ENCODE data around the gene OGN. TPM values are rescaled to one million over a fixed set of nuclear protein-coding genes. Genes with fewer than 3 reads are reported as not detected.

The OGN gene
- total RNA-seq, 2 experiments from 2014 or later = not detected

GRCh38 chr9:92373167-92373566 lies 31.2 kb downstream of the OGN start:
- ChIA-PET CTCF (no interaction called here), POLR2A (no interaction called here)
- Mint-ChIP-seq H3K27me3 (ENCODE audit: low read depth) (no peaks in the 10 kb centered on the region), H3K4me1 (ENCODE audit: low read depth) (peaks cover 3% of the 10 kb centered on the region), H3K27ac (no peak overlapping the region), H3K9me3 (ENCODE audit: insufficient read depth) (peaks cover 14% of the 10 kb centered on the region), H3K36me3 (ENCODE audit: low read depth) (peaks cover 45% of the 10 kb centered on the region), H3K4me3 (no peak overlapping the region)
- no peak for ATAC-seq
- no peak for DNase-seq

GRCh38 chr9:92369075-92369474 lies 35.3 kb downstream of the OGN start:
- Mint-ChIP-seq H3K27ac (no peak overlapping the region), H3K4me1 (ENCODE audit: low read depth) (peaks cover 3% of the 10 kb centered on the region), H3K9me3 (ENCODE audit: insufficient read depth) (peaks cover 9% of the 10 kb centered on the region), H3K4me3 (no peak overlapping the region), H3K36me3 (ENCODE audit: low read depth) (peaks cover 34% of the 10 kb centered on the region), H3K27me3 (ENCODE audit: low read depth) (no peaks in the 10 kb centered on the region)
- ChIA-PET CTCF (no interaction called here), POLR2A (no interaction called here)
- no peak for DNase-seq
- ATAC-seq = no peak

- POLR2A ChIA-PET = no interaction called here
- H3K36me3 Mint-ChIP-seq (ENCODE audit: low read depth) = peaks cover 37% of the 10 kb centered on the region
These were observed 44.3 kb downstream of the OGN start for GRCh38 chr9:92360083-92360482.

GRCh38 chr9:92359394-92359995 lies 44.9 kb downstream of the OGN start:
- peaks cover 10% of the 10 kb centered on the region for H3K4me1 Mint-ChIP-seq (ENCODE audit: low read depth)
- H3K27me3 Mint-ChIP-seq (ENCODE audit: low read depth) = no peaks in the 10 kb centered on the region
- H3K27ac Mint-ChIP-seq = no peak overlapping the region
- H3K36me3 Mint-ChIP-seq (ENCODE audit: low read depth) = peaks cover 41% of the 10 kb centered on the region
- no peak for ATAC-seq
- peaks cover 17% of the 10 kb centered on the region for H3K9me3 Mint-ChIP-seq (ENCODE audit: insufficient read depth)
- POLR2A ChIA-PET = no interaction called here
- CTCF ChIA-PET = interaction anchor here (1.0 kb wide), 1 partner anchor 221 kb away, joined by 3 read pairs; no protein-coding TSS in a partner anchor
- H3K4me3 Mint-ChIP-seq = no peak overlapping the region
- DNase-seq = no peak

More at GRCh38 chr9:92360083-92360482, 44.3 kb downstream of the OGN start:
- Mint-ChIP-seq H3K27ac (no peak overlapping the region), H3K4me3 (no peak overlapping the region), H3K27me3 (ENCODE audit: low read depth) (no peaks in the 10 kb centered on the region), H3K4me1 (ENCODE audit: low read depth) (peaks cover 10% of the 10 kb centered on the region), H3K9me3 (ENCODE audit: insufficient read depth) (peaks cover 17% of the 10 kb centered on the region)
- ATAC-seq (no peak), DNase-seq (no peak)
- CTCF ChIA-PET = interaction anchor here (1.0 kb wide), 1 partner anchor 222 kb away, joined by 3 read pairs; no protein-coding TSS in a partner anchor

GRCh38 chr9:92353051-92353450 lies 51.3 kb downstream of the OGN start:
- DNase-seq (no peak), ATAC-seq (no peak)
- no peak overlapping the region for H3K27ac Mint-ChIP-seq
- H3K4me1 Mint-ChIP-seq (ENCODE audit: low read depth) = no peaks in the 10 kb centered on the region
- H3K4me3 Mint-ChIP-seq = no peak overlapping the region
- ChIA-PET POLR2A (no interaction called here), CTCF (no interaction called here)
- H3K27me3 Mint-ChIP-seq (ENCODE audit: low read depth) = no peaks in the 10 kb centered on the region
- peaks cover 17% of the 10 kb centered on the region for H3K9me3 Mint-ChIP-seq (ENCODE audit: insufficient read depth)
- peaks cover 52% of the 10 kb centered on the region for H3K36me3 Mint-ChIP-seq (ENCODE audit: low read depth)

- Mint-ChIP-seq H3K4me1 (ENCODE audit: low read depth) (no peaks in the 10 kb centered on the region), H3K9me3 (ENCODE audit: insufficient read depth) (no peaks in the 10 kb centered on the region), H3K27me3 (ENCODE audit: low read depth) (no peaks in the 10 kb centered on the region), H3K36me3 (ENCODE audit: low read depth) (peaks cover 51% of the 10 kb centered on the region), H3K4me3 (no peak overlapping the region), H3K27ac (no peak overlapping the region)
- ChIA-PET POLR2A (interaction anchor here (1.0 kb wide), 1 partner anchor 25 kb away, joined by 3 read pairs; the partner anchor contains the start of genes CENPP and NOL8), CTCF (no interaction called here)
- DNase-seq (no peak), ATAC-seq (no peak)
These were observed 53.6 kb downstream of the OGN start for GRCh38 chr9:92350740-92351133.

- ChIA-PET CTCF (no interaction called here), POLR2A (interaction anchor here (1.0 kb wide), 1 partner anchor 24 kb away, joined by 3 read pairs; the partner anchor contains the start of genes CENPP and NOL8)
- ATAC-seq (no peak), DNase-seq (no peak)
- Mint-ChIP-seq H3K36me3 (ENCODE audit: low read depth) (peaks cover 51% of the 10 kb centered on the region), H3K27me3 (ENCODE audit: low read depth) (no peaks in the 10 kb centered on the region), H3K4me3 (no peak overlapping the region), H3K27ac (no peak overlapping the region), H3K9me3 (ENCODE audit: insufficient read depth) (no peaks in the 10 kb centered on the region), H3K4me1 (ENCODE audit: low read depth) (no peaks in the 10 kb centered on the region)
These were observed 54.3 kb downstream of the OGN start for GRCh38 chr9:92349771-92350739.

GRCh38 chr9:92345582-92345981 lies 58.8 kb downstream of the OGN start:
- Mint-ChIP-seq H3K36me3 (ENCODE audit: low read depth) (peaks cover 43% of the 10 kb centered on the region), H3K4me3 (no peak overlapping the region), H3K27ac (no peak overlapping the region), H3K9me3 (ENCODE audit: insufficient read depth) (no peaks in the 10 kb centered on the region), H3K4me1 (ENCODE audit: low read depth) (no peaks in the 10 kb centered on the region), H3K27me3 (ENCODE audit: low read depth) (no peaks in the 10 kb centered on the region)
- CTCF ChIA-PET = no interaction called here
- DNase-seq (no peak), ATAC-seq (no peak)
- POLR2A ChIA-PET = no interaction called here

GRCh38 chr9:92342825-92343488 lies 61.4 kb downstream of the OGN start:
- DNase-seq (no peak), ATAC-seq (no peak)
- Mint-ChIP-seq H3K9me3 (ENCODE audit: insufficient read depth) (no peaks in the 10 kb centered on the region), H3K4me3 (no peak overlapping the region), H3K36me3 (ENCODE audit: low read depth) (peaks cover 57% of the 10 kb centered on the region), H3K4me1 (ENCODE audit: low read depth) (no peaks in the 10 kb centered on the region), H3K27me3 (ENCODE audit: low read depth) (no peaks in the 10 kb centered on the region), H3K27ac (no peak overlapping the region)
- ChIA-PET CTCF (interaction anchor here (1.2 kb wide), 1 partner anchor 113 kb away, joined by 3 read pairs; no protein-coding TSS in a partner anchor), POLR2A (no interaction called here)

- H3K36me3 Mint-ChIP-seq (ENCODE audit: low read depth) = peaks cover 57% of the 10 kb centered on the region
- no peaks in the 10 kb centered on the region for H3K9me3 Mint-ChIP-seq (ENCODE audit: insufficient read depth)
- H3K27ac Mint-ChIP-seq = no peak overlapping the region
- no peak overlapping the region for H3K4me3 Mint-ChIP-seq
- H3K4me1 Mint-ChIP-seq (ENCODE audit: low read depth) = no peaks in the 10 kb centered on the region
- POLR2A ChIA-PET = no interaction called here
- ATAC-seq (no peak), DNase-seq (no peak)
- no peaks in the 10 kb centered on the region for H3K27me3 Mint-ChIP-seq (ENCODE audit: low read depth)
- CTCF ChIA-PET = no interaction called here
These were observed 62.8 kb downstream of the OGN start for GRCh38 chr9:92341578-92341977.

- DNase-seq = no peak
- ATAC-seq = no peak
- peaks cover 32% of the 10 kb centered on the region for H3K36me3 Mint-ChIP-seq (ENCODE audit: low read depth)
- ChIA-PET CTCF (interaction anchor here (0.8 to 1.1 kb wide), 3 partner anchors 11 to 193 kb away, joined by 3 read pairs; no protein-coding TSS in a partner anchor), POLR2A (no interaction called here)
- no peaks in the 10 kb centered on the region for H3K27me3 Mint-ChIP-seq (ENCODE audit: low read depth)
- no peaks in the 10 kb centered on the region for H3K9me3 Mint-ChIP-seq (ENCODE audit: insufficient read depth)
- peaks cover 8% of the 10 kb centered on the region for H3K4me1 Mint-ChIP-seq (ENCODE audit: low read depth)
- no peak overlapping the region for H3K4me3 Mint-ChIP-seq
- no peak overlapping the region for H3K27ac Mint-ChIP-seq
These were observed 71.1 kb downstream of the OGN start for GRCh38 chr9:92333282-92333634.

Data from activated CD8-positive, alpha-beta T cell treated with anti-CD3 and anti-CD28 coated beads, Interleukin-2, amount 10 ng/mL, durations not matched to agents 7 days and 5 days (primary cell).